SW480 (cell line): ENCODE results near the gene CPT1B.
"Not testable (repeated sequence)": the region's sequence is repeated elsewhere in the genome, so short reads cannot be mapped to it uniquely, and the experiment has no call there.

Experiments
- DNase-seq: peaks from one replicate; pipeline ENCODE4 v3.0.0-alpha.2; 2016; ENCODE audit warnings: low spot score

The CPT1B gene

GRCh38 chr22:50527921-50528681 is 50.1 kb downstream of the CPT1B start:
- no peak for DNase-seq

GRCh38 chr22:50526834-50527801 is 51.1 kb downstream of the CPT1B start:
- DNase-seq = no peak

GRCh38 chr22:50526108-50526833 is 52.0 kb downstream of the CPT1B start:
- DNase-seq = peak; percentile 76

GRCh38 chr22:50525858-50526107 is 52.4 kb downstream of the CPT1B start:
- no peak for DNase-seq

- DNase-seq = peak; percentile 93
These were observed 52.9 kb downstream of the CPT1B start, which contains the start of gene SCO2 for GRCh38 chr22:50525104-50525857. Gene SCO2 (minus strand): TSS chr22:50525598. CDS start chr22:50524411, 1,187 bp downstream.

- peak; percentile 47 for DNase-seq
These were observed 53.5 kb downstream of the CPT1B start for GRCh38 chr22:50524676-50525103.

GRCh38 chr22:50523806-50524675 is 54.2 kb downstream of the CPT1B start:
- DNase-seq = no peak

GRCh38 chr22:50523458-50523805 is 54.8 kb downstream of the CPT1B start:
- DNase-seq = no peak

GRCh38 chr22:50522806-50523438 is 55.3 kb downstream of the CPT1B start:
- DNase-seq = no peak

GRCh38 chr22:50522208-50522805 is 55.9 kb downstream of the CPT1B start:
- no peak for DNase-seq

GRCh38 chr22:50521710-50522109 is 56.5 kb downstream of the CPT1B start:
- no peak for DNase-seq

GRCh38 chr22:50520826-50521453 is 57.3 kb downstream of the CPT1B start:
- DNase-seq = no peak

- DNase-seq = not testable (repeated sequence)
These were observed 58.0 kb downstream of the CPT1B start for GRCh38 chr22:50520184-50520583.

- no peak for DNase-seq
These were observed 59.1 kb downstream of the CPT1B start for GRCh38 chr22:50519151-50519550.
